ENCODE data around the gene SLC31A1.

DNA sequence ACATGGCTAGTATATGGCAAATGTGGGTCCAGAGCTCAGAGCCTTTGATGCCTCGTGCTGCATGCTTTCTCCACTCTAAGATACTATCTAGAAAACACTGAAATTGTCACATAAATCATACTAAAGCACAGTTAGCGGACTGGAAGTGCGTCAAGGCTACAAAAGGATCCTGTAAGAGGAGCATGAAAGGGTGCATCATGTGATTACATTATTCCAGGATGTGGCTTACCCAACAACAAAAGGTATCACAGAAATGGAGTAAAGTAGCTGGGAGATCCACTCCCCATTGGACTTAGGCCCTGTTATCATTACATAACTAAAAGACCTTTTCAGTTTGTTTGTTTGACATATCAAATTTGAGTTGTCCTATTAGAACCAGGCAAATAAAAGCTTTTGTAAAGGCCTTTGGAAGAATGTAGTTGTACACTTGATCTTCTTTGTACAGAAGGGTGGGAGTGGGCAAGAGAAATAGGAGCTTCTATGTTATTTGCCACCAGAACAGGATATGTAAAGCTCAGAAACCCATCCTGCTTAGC, 6.9 kb downstream of the SLC31A1 start:
- TF ChIP-seq POLR2A (IDR thresholded peaks at IDR 0.05; ENCODE audit: low read depth) (no peak), POLR2AphosphoS5 (IDR thresholded peaks at IDR 0.05) (no peak)
- TF ChIP-seq, protein P1, sequence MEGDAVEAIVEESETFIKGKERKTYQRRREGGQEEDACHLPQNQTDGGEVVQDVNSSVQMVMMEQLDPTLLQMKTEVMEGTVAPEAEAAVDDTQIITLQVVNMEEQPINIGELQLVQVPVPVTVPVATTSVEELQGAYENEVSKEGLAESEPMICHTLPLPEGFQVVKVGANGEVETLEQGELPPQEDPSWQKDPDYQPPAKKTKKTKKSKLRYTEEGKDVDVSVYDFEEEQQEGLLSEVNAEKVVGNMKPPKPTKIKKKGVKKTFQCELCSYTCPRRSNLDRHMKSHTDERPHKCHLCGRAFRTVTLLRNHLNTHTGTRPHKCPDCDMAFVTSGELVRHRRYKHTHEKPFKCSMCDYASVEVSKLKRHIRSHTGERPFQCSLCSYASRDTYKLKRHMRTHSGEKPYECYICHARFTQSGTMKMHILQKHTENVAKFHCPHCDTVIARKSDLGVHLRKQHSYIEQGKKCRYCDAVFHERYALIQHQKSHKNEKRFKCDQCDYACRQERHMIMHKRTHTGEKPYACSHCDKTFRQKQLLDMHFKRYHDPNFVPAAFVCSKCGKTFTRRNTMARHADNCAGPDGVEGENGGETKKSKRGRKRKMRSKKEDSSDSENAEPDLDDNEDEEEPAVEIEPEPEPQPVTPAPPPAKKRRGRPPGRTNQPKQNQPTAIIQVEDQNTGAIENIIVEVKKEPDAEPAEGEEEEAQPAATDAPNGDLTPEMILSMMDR (IDR thresholded peaks at IDR 0.05) = no peak

Measured in esophagus muscularis mucosa (tissue), 3 donors.